Measurements from ENCODE around the gene SCN1A. TPM values are rescaled to one million over a fixed set of nuclear protein-coding genes. Genes with fewer than 3 reads are reported as not detected.

Gene SCN1A
- total and polyA plus RNA-seq, 2 of the 4 experiments (the other 2 are of a cell fraction): under 0.01 TPM; not detected in 1

GRCh38 chr2:165938237-165938636 is 189.6 kb downstream of the SCN1A start:
- H3K27ac ChIP-seq (ENCODE audit: insufficient read depth, low read length): no peak overlapping the region
- H3K4me3 ChIP-seq (ENCODE audit: insufficient read depth, low read depth, low read length): no peak overlapping the region
- no peaks in the 10 kb centered on the region for H3K9me3 ChIP-seq (ENCODE audit: control insufficient read depth, insufficient read depth, low read length)
- H2BK5ac ChIP-seq (ENCODE audit: low read depth, low read length, poor library complexity, severe bottlenecking): no peak overlapping the region
- H2AK5ac ChIP-seq (ENCODE audit: low read depth, low read length): no peak overlapping the region
- intact Hi-C loops (cut with micrococcal nuclease): no loop called here
- H2AK9ac ChIP-seq (replicated peaks; ENCODE audit: low read depth, low read length, poor library complexity): no peak overlapping the region
- no peak overlapping the region for H2BK20ac ChIP-seq (ENCODE audit: low read depth, low read length)
- H3K4me2 ChIP-seq (ENCODE audit: low read depth, low read length): no peak overlapping the region
- H4K91ac ChIP-seq (ENCODE audit: insufficient read depth, low read depth, low read length): no peak overlapping the region
- no peak overlapping the region for H2AFZ ChIP-seq (replicated peaks; ENCODE audit: low read length, poor library complexity)
- H3K18ac ChIP-seq (ENCODE audit: low read depth, low read length): no peak overlapping the region
- no CpG with 5 or more reads among the region's 1 CpG for WGBS, 2 experiments (ENCODE audit: extremely low coverage in 2 of 2, insufficient read length in 1 of 2)
- ChIA-PET POLR2A (ENCODE audit: unreplicated experiment) (no interaction called here), CTCF (interaction anchor here (0.6 kb wide), 1 partner anchor 1111 kb away, joined by 3 read pairs; no protein-coding TSS in a partner anchor)
- no peaks in the 10 kb centered on the region for H3K9me1 ChIP-seq (ENCODE audit: insufficient read depth, low read length)
- 0 out of 2 replicates have a peak, but pooled peaks cover 3% of the 10 kb centered on the region for H3K4me1 ChIP-seq (ENCODE audit: control insufficient read depth, insufficient read depth, low read length)
- H3K36me3 ChIP-seq (ENCODE audit: control insufficient read depth, insufficient read depth, low read length): peaks cover 16% of the 10 kb centered on the region
- H3K79me1 ChIP-seq (ENCODE audit: low read depth in 1 of 2, low read length in 2 of 2): peaks cover 0 to 2% of the 10 kb centered on the region in 2 experiments; a peak in 1 of 4 replicates
- H4K20me1 ChIP-seq (ENCODE audit: insufficient read depth, low read length): no peaks in the 10 kb centered on the region
- H4K8ac ChIP-seq (ENCODE audit: low read depth in 2 of 2, low read length in 2 of 2): no peak overlapping the region
- no TSS peak for BruUV-seq (replicated peaks)
- no peak overlapping the region for H3K4ac ChIP-seq (ENCODE audit: low read depth, low read length)
- H3K56ac ChIP-seq (ENCODE audit: extremely low read depth, insufficient read depth, low read length): no peak overlapping the region
- H4K5ac ChIP-seq (ENCODE audit: low read depth, low read length): no peak overlapping the region
- no peak overlapping the region for H3K23ac ChIP-seq (ENCODE audit: low read depth, low read length)
- TF ChIP-seq RAD21 (IDR thresholded peaks at IDR 0.05; ENCODE audit: low read length) (no peak), CEBPB (IDR thresholded peaks at IDR 0.05; ENCODE audit: low read depth, low read length) (no peak), CHD1 (IDR thresholded peaks at IDR 0.05; ENCODE audit: low read depth, low read length) (no peak), FOS (IDR thresholded peaks at IDR 0.05; ENCODE audit: low read depth, low read length) (no peak), MXI1 (IDR thresholded peaks at IDR 0.05; ENCODE audit: borderline replicate concordance, low read depth, low read length) (no peak), SMC3 (IDR thresholded peaks at IDR 0.05; ENCODE audit: low read depth, low read length) (no peak), MAZ (IDR thresholded peaks at IDR 0.05; ENCODE audit: borderline replicate concordance, low read depth, low read length) (no peak), RFX5 (IDR thresholded peaks at IDR 0.05; ENCODE audit: low read depth, low read length) (no peak), MAFK (IDR thresholded peaks at IDR 0.05; ENCODE audit: low read depth, low read length) (no peak), USF2 (IDR thresholded peaks at IDR 0.05; ENCODE audit: low read depth, low read length) (no peak), RCOR1 (IDR thresholded peaks at IDR 0.05; ENCODE audit: insufficient replicate concordance, low read length) (no peak), BHLHE40 (IDR thresholded peaks at IDR 0.05; ENCODE audit: low read depth, low read length) (no peak)
- TF ChIP-seq, protein P1, sequence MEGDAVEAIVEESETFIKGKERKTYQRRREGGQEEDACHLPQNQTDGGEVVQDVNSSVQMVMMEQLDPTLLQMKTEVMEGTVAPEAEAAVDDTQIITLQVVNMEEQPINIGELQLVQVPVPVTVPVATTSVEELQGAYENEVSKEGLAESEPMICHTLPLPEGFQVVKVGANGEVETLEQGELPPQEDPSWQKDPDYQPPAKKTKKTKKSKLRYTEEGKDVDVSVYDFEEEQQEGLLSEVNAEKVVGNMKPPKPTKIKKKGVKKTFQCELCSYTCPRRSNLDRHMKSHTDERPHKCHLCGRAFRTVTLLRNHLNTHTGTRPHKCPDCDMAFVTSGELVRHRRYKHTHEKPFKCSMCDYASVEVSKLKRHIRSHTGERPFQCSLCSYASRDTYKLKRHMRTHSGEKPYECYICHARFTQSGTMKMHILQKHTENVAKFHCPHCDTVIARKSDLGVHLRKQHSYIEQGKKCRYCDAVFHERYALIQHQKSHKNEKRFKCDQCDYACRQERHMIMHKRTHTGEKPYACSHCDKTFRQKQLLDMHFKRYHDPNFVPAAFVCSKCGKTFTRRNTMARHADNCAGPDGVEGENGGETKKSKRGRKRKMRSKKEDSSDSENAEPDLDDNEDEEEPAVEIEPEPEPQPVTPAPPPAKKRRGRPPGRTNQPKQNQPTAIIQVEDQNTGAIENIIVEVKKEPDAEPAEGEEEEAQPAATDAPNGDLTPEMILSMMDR (conservative IDR thresholded peaks at IDR 0.05; ENCODE audit: low read depth, low read length): no peak
- H3K27me3 ChIP-seq (ENCODE audit: control insufficient read depth, insufficient read depth, low read length): no peaks in the 10 kb centered on the region
- ATAC-seq (ENCODE audit: low read depth): no peak
- dilution Hi-C loops (cut with HindIII; ENCODE audit: low sequenced_read_pairs, unreplicated experiment): no loop called here
- H2BK15ac ChIP-seq (ENCODE audit: low read depth, low read length): no peak overlapping the region
- in situ Hi-C loops (cut with MboI; ENCODE audit: low sequenced_read_pairs): no loop called here
- DNase-seq: no peak
- no peak overlapping the region for H3K9ac ChIP-seq (ENCODE audit: low read depth, low read length)
- no peak overlapping the region for H2BK120ac ChIP-seq (ENCODE audit: low read depth, low read length)
- no peak overlapping the region for H3K14ac ChIP-seq (replicated peaks; ENCODE audit: low read depth, low read length)
